Fibroblast of lung (primary cell): ENCODE data around the gene LIMA1. TPM values are rescaled to one million over a fixed set of nuclear protein-coding genes. Genes with fewer than 3 reads are reported as not detected.

ENCODE experiments used
- DNase-seq, 2 donors: peaks; one replicate each; pipeline versions ENCODE4 v3.0.0 to v3.0.0-alpha.2; 2010; ENCODE audit warnings: low read depth in 2 of 2
- H2AFZ ChIP-seq: 2 replicates; pipeline ENCODE4 v1.5.1; 2012; ENCODE audit warnings: low read length, control low read depth, inconsistent platforms
- H3K27ac ChIP-seq: 2 replicates; pipeline ENCODE4 v1.5.1; 2011; ENCODE audit warnings: low read length, control low read depth; ENCODE audit not compliant: insufficient read depth
- H3K27me3 ChIP-seq: 2 replicates; pipeline ENCODE4 v1.5.1; 2011; ENCODE audit warnings: mild to moderate bottlenecking, low read length; ENCODE audit not compliant: control insufficient read depth, insufficient read depth
- H3K36me3 ChIP-seq: 2 replicates; pipeline ENCODE4 v1.5.1; 2011; ENCODE audit warnings: low read length; ENCODE audit not compliant: control insufficient read depth, insufficient read depth
- H3K4me1 ChIP-seq: 2 replicates; pipeline ENCODE4 v1.5.1; 2011; ENCODE audit warnings: low read length; ENCODE audit not compliant: control insufficient read depth, insufficient read depth; ENCODE audit errors: extremely low read depth
- H3K4me2 ChIP-seq: 2 replicates; pipeline ENCODE4 v1.5.1; 2011; ENCODE audit warnings: low read length, control low read depth; ENCODE audit not compliant: insufficient read depth; ENCODE audit errors: extremely low read depth
- H3K4me3 ChIP-seq, 4 experiments: fragments of 200-600 bp in 1 of 4; sonication (generic) in 1 of 4; replicated peaks in 1 of 4; 2 replicates each; pipeline ENCODE4 v1.5.1; 2011 to 2016; ENCODE audit warnings: low read length in 4 of 4, low read depth in 3 of 4, mild to moderate bottlenecking in 3 of 4, control low read depth in 2 of 4, inconsistent platforms in 1 of 4, mixed read lengths in 1 of 4; ENCODE audit not compliant: insufficient read depth in 1 of 4; ENCODE audit errors: control extremely low read depth in 1 of 4
- H3K79me2 ChIP-seq: 2 replicates; pipeline ENCODE4 v1.5.1; 2012; ENCODE audit warnings: mild to moderate bottlenecking, low read length, inconsistent platforms; ENCODE audit not compliant: control insufficient read depth, insufficient read depth
- H3K9ac ChIP-seq: 2 replicates; pipeline ENCODE4 v1.5.1; 2011; ENCODE audit warnings: mild to moderate bottlenecking, low read length, control low read depth; ENCODE audit not compliant: insufficient read depth
- H3K9me3 ChIP-seq: 2 replicates; pipeline ENCODE4 v1.5.1; 2012; ENCODE audit warnings: low read depth, low read length; ENCODE audit not compliant: control insufficient read depth, insufficient read depth
- H4K20me1 ChIP-seq: 2 replicates; pipeline ENCODE4 v1.5.1; 2011; ENCODE audit warnings: low read length; ENCODE audit not compliant: control insufficient read depth, insufficient read depth; ENCODE audit errors: extremely low read depth
- CTCF ChIP-seq, 2 donors: IDR thresholded peaks in 1 of 2; conservative IDR thresholded peaks in 1 of 2; 1 replicate in 1 of 2; 2 replicates in 1 of 2; pipeline ENCODE4 v1.5.1; 2011 to 2012; ENCODE audit warnings: low read length in 2 of 2, control low read depth in 1 of 2, inconsistent platforms in 1 of 2, low read depth in 1 of 2, mild to moderate bottlenecking in 1 of 2
- EZH2 ChIP-seq: IDR thresholded peaks from 2 replicates; pipeline ENCODE4 v1.5.1; 2012; ENCODE audit warnings: low read length, control low read depth, mild to moderate bottlenecking; ENCODE audit errors: missing control alignments
- polyA plus RNA-seq, 2 donors: library from polyadenylated mRNA; depleted of rRNA in 1 of 2; stranded (reverse) in 1 of 2; unstranded in 1 of 2; fragments of >200 nt; gene quantifications; 2 replicates each; pipeline ENCODE4 v1.2.1, GENCODE V29; 2011 to 2012; ENCODE audit warnings: missing spikeins in 1 of 2
- total RNA-seq: library from RNA; depleted of rRNA; stranded (reverse); fragments of >200 nt; gene quantifications from 2 replicates; pipeline ENCODE4 v1.2.1, GENCODE V29; 2014

LIMA1 gene
- total and polyA plus RNA-seq, 2 donors (not counting 1 experiment from before 2014, with no cell fraction given), result 171 to 308 TPM

GRCh38 chr12:50129290-50129689 lies 154.0 kb downstream of the LIMA1 start:
- no peak overlapping the region for H3K9ac ChIP-seq
- no peaks in the 10 kb centered on the region for H3K4me1 ChIP-seq
- H3K27me3 ChIP-seq, result no peaks in the 10 kb centered on the region
- no peaks in the 10 kb centered on the region for H3K79me2 ChIP-seq
- peaks cover 4% of the 10 kb centered on the region for H3K36me3 ChIP-seq
- H2AFZ ChIP-seq, result no peak overlapping the region
- no peaks in the 10 kb centered on the region for H4K20me1 ChIP-seq
- H3K9me3 ChIP-seq, result no peaks in the 10 kb centered on the region
- H3K4me2 ChIP-seq, result no peak overlapping the region
- H3K27ac ChIP-seq, result no peak overlapping the region
- TF ChIP-seq EZH2, result no peak
- no peak for TF ChIP-seq CTCF (conservative IDR thresholded peaks at IDR 0.05 in 1 of 2, IDR thresholded peaks at IDR 0.05 in 1 of 2; ENCODE audit: low read depth in 1 of 2, low read length in 2 of 2)
- DNase-seq, result no peak
- H3K4me3 ChIP-seq, result no peak overlapping the region

GRCh38 chr12:50127546-50127945 lies 155.8 kb downstream of the LIMA1 start:
- no peak overlapping the region for H3K9ac ChIP-seq
- no peak overlapping the region for H3K27ac ChIP-seq
- no peak overlapping the region for H2AFZ ChIP-seq
- H3K36me3 ChIP-seq, result peaks cover 2% of the 10 kb centered on the region
- no peaks in the 10 kb centered on the region for H3K27me3 ChIP-seq
- H4K20me1 ChIP-seq, result no peaks in the 10 kb centered on the region
- TF ChIP-seq CTCF (conservative IDR thresholded peaks at IDR 0.05 in 1 of 2, IDR thresholded peaks at IDR 0.05 in 1 of 2; ENCODE audit: low read depth in 1 of 2, low read length in 2 of 2) (no peak), EZH2 (no peak)
- H3K9me3 ChIP-seq, result no peaks in the 10 kb centered on the region
- no peak for DNase-seq
- no peaks in the 10 kb centered on the region for H3K79me2 ChIP-seq
- H3K4me1 ChIP-seq, result no peaks in the 10 kb centered on the region
- H3K4me3 ChIP-seq, result no peak overlapping the region
- H3K4me2 ChIP-seq, result no peak overlapping the region

Other genes with a start within 250 kb of the LIMA1 start
- 1.7 and 1.8 TPM in 2 replicates for gene ASIC1, start 225.9 kb downstream of the LIMA1 start, total RNA-seq
- gene ASIC1, start 225.9 kb downstream of the LIMA1 start, polyA plus RNA-seq, result 2.6 and 3.9 TPM in 2 replicates
- gene SMARCD1, start 198.2 kb downstream of the LIMA1 start, total RNA-seq, result 22.9 and 34.3 TPM in 2 replicates
- 30.5 and 45.0 TPM in 2 replicates for gene SMARCD1, start 198.2 kb downstream of the LIMA1 start, polyA plus RNA-seq
- under 0.01 TPM in 1 of 2 replicates, not detected in the other for gene GPD1, start 179.5 kb downstream of the LIMA1 start, total RNA-seq
- gene GPD1, start 179.5 kb downstream of the LIMA1 start, polyA plus RNA-seq, result 0.03 TPM in 1 of 2 replicates, not detected in the other
- 39.0 and 55.3 TPM in 2 replicates for gene COX14, start 171.3 kb downstream of the LIMA1 start, total RNA-seq
- 57.1 and 58.7 TPM in 2 replicates for gene COX14, start 171.3 kb downstream of the LIMA1 start, polyA plus RNA-seq
- 36.7 and 51.0 TPM in 2 replicates for gene CERS5, start 116.2 kb downstream of the LIMA1 start, total RNA-seq
- gene CERS5, start 116.2 kb downstream of the LIMA1 start, polyA plus RNA-seq, result 70.3 and 74.4 TPM in 2 replicates
- gene FAM186A, start 113.1 kb upstream of the LIMA1 start, total RNA-seq, result under 0.01 TPM in 1 of 2 replicates, not detected in the other
- not detected in 2 replicates for gene FAM186A, start 113.1 kb upstream of the LIMA1 start, polyA plus RNA-seq
- 33.9 TPM in 2 replicates for gene LARP4, start 117.4 kb upstream of the LIMA1 start, total RNA-seq
- 25.1 and 33.9 TPM in 2 replicates for gene LARP4, start 117.4 kb upstream of the LIMA1 start, polyA plus RNA-seq
- 19.5 and 21.0 TPM in 2 replicates for gene DIP2B, start 221.5 kb upstream of the LIMA1 start, total RNA-seq
- 12.6 and 15.0 TPM in 2 replicates for gene DIP2B, start 221.5 kb upstream of the LIMA1 start, polyA plus RNA-seq